Sciatic nerve (tissue), 2 donors: ENCODE results near the gene SEPHS2. TPM values are rescaled to one million over a fixed set of nuclear protein-coding genes. Genes with fewer than 3 reads are reported as not detected.
"Not testable (repeated sequence)": the region's sequence is repeated elsewhere in the genome, so short reads cannot be mapped to it uniquely, and the experiment has no call there.

ENCODE experiments used
- ATAC-seq: fragments of 200-7000 bp; cut with Tn5 transposase; one replicate; pipeline ENCODE4 v1.9.1; 2020; ENCODE audit warnings: mild to moderate bottlenecking, moderate library complexity
- DNase-seq: peaks from one replicate; pipeline ENCODE4 v3.0.0-alpha.2; 2020; ENCODE audit warnings: low spot score
- intact Hi-C: fragments of 100-400 bp; cut with DNase I; formaldehyde crosslinking; loops from one replicate; pipeline ENCODE4 v1.14.2; 2022
- total RNA-seq: library from RNA; stranded (reverse); fragmentation: NEBNext Ultra II Directional; extraction: Animal tissue kit (Norgen Biotek cat#: 25700); gene quantifications from one replicate; pipeline ENCODE4 v1.2.1, GENCODE V29; 2021
- donor health status: DM: no; HTN: no; CAD: no.
- donor health status: DM: no; HTN: no; CAD: no.

Gene SEPHS2, protein sequence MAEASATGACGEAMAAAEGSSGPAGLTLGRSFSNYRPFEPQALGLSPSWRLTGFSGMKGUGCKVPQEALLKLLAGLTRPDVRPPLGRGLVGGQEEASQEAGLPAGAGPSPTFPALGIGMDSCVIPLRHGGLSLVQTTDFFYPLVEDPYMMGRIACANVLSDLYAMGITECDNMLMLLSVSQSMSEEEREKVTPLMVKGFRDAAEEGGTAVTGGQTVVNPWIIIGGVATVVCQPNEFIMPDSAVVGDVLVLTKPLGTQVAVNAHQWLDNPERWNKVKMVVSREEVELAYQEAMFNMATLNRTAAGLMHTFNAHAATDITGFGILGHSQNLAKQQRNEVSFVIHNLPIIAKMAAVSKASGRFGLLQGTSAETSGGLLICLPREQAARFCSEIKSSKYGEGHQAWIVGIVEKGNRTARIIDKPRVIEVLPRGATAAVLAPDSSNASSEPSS
- total RNA-seq: 25.2 TPM

DNA sequence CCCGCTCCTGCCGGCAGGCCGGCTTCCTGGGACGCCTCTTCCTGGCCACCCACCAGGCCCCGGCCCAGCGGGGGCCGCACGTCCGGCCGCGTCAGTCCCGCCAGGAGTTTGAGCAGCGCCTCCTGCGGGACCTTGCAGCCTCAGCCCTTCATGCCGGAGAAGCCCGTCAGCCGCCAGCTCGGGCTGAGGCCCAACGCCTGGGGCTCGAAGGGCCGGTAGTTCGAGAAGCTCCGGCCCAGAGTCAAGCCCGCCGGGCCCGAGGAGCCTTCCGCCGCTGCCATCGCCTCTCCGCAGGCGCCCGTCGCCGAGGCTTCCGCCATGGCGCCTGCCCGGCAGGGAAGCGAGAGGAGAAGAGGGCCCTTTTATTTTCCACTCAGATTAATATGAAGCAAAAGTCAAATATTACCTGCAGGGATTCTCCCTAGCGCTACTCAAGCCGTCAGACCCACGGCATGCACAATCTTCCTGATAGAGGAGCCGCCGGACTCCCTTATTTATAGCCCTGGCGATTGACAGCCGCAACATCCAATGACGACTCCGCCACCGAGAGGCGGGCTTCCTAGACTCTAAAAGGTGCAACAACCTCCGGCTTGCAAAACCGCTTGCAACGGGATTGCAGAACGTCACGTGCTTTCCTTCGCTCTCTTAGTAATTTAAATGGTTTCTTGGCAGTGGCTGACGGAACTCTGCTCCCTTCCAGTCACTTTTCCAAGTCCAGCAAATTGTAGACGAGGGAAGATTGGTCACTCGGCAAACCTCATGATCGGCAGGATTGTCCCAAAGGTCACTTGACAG, at the start of gene SEPHS2:
SEPHS2 (minus strand) TSS at position 467 of the 795 bp plus-strand sequence; CDS start at position 320, 147 bp downstream.
- peak; percentile 97 for ATAC-seq
- intact Hi-C loops: loop anchor here (10.0 kb wide), 1 partner anchor 49 kb away; no protein-coding TSS in a partner anchor
- peak; percentile 98 for DNase-seq

DNA sequence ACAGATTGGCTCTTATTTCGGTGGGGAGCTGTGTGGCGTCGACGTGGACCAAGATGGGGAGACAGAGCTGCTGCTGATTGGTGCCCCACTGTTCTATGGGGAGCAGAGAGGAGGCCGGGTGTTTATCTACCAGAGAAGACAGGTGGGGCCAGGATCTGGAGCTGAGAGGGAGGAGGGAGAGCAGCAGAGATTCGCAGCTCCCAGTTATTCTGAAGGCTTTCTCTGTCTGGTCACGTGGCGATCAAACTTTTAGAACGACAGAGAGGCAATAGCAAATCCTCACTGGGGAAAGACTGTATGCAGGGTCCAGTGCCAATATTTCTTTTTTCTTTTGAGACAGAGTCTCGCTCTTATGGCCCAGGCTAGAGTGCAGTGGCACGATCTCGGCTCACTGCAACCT, 49.0 kb upstream of the SEPHS2 start:
- ATAC-seq (no peak), DNase-seq (no peak)
- intact Hi-C loops: loop anchor here (10.0 kb wide), 1 partner anchor 50 kb away; the partner anchor contains the start of gene SEPHS2

DNA sequence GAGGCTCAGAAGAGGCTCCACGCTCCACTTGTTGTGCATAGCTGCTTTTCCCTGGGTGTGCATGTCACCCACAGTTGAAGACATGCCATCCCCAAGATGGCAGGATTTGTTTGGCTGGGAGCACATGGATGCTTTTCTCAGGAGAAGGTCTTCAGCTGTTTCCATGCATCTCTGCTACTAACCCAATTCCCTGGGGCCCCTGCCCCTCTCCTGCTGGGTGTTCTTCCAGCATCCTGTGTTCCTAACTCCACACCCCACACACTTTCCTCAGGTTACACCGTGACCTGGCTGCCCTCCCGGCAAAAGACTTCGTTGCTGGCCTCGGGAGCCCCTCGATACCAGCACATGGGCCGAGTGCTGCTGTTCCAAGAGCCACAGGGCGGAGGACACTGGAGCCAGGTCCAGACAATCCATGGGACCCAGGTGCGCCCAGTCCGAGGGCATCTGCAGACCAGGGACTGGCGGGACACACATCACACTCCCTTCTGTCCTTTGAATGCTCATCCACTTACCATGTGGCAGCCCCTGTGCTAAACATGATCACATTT, 48.3 kb upstream of the SEPHS2 start:
- DNase-seq (no peak), ATAC-seq (no peak)

DNA sequence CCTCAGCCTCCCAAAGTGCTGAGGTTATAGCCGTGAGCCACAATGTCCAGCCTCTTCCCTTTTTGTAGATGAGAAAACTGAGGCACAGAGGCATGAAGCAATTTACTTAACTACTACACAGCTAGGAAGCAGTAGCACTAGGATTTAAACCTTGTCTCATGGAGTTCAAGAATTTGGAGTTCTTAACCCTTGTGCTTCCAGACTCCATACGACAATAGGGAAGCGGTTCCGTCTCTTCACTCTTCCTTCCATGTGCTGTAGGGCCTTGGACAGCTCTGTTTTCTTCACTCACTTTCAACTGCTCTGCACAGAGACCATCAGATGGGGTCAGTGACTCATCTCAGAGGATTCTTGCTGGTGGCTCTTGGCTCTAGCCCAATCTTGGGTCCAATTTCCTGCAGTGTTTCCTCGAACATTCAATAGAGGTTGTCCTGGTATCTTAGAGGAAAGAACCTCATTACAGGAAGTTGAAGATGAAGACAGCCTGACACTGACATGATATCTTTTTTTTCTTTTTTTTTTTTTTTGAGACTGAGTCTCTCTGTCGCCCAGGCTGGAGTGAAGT, 46.2 kb upstream of the SEPHS2 start:
- intact Hi-C loops: loop anchor here (10.0 kb wide), 1 partner anchor 47 kb away; the partner anchor contains the start of gene SEPHS2
- no peak for ATAC-seq
- DNase-seq: no peak

More for the DNA sequence above, 48.3 kb upstream of the SEPHS2 start:
- intact Hi-C loops: loop anchor here (10.0 kb wide), 1 partner anchor 49 kb away; the partner anchor contains the start of gene SEPHS2

DNA sequence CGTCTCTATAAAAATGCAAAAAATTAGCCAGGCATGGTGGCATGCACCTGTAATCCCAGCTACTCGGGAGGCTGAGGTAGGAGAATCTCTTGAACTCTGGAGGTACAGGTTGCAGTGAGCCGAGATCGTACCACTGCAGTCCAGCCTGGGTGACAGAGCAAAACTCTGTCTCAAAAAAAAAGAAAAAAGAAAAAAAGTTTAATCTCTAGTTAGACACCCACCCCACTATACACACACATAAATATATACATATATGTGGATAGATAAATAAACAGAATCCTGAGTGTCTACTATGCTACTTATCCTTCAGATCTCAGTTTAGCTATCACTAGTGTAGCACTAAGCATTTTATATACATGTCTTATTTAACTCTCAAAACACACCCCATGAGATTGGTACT, 45.6 kb upstream of the SEPHS2 start:
- no peak for ATAC-seq
- intact Hi-C loops: loop anchor here (10.0 kb wide), 1 partner anchor 46 kb away; the partner anchor contains the start of gene SEPHS2
- DNase-seq: no peak

DNA sequence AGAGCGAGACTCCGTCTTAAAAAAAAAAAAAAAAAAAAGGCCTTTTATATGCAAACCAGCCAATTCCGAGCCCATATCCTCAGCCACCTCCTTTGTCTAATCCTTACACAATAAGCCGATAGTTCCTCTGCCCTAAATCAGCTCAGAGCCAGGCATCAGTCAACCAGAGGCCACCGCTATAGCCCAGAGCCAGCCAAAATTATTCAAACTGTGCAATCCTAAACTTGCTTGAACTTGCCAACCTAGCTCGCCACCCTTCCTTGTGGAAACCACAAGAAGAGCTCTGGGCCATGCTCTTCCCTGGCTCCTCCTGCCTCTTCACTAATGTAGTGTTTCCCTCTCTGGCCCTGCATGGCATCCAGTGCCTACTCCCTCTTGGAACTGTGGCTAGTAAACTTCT, 44.5 kb upstream of the SEPHS2 start:
- intact Hi-C loops: loop anchor here (10.0 kb wide), 1 partner anchor 45 kb away; the partner anchor contains the start of gene SEPHS2
- no peak for DNase-seq
- ATAC-seq: peak; percentile 20

DNA sequence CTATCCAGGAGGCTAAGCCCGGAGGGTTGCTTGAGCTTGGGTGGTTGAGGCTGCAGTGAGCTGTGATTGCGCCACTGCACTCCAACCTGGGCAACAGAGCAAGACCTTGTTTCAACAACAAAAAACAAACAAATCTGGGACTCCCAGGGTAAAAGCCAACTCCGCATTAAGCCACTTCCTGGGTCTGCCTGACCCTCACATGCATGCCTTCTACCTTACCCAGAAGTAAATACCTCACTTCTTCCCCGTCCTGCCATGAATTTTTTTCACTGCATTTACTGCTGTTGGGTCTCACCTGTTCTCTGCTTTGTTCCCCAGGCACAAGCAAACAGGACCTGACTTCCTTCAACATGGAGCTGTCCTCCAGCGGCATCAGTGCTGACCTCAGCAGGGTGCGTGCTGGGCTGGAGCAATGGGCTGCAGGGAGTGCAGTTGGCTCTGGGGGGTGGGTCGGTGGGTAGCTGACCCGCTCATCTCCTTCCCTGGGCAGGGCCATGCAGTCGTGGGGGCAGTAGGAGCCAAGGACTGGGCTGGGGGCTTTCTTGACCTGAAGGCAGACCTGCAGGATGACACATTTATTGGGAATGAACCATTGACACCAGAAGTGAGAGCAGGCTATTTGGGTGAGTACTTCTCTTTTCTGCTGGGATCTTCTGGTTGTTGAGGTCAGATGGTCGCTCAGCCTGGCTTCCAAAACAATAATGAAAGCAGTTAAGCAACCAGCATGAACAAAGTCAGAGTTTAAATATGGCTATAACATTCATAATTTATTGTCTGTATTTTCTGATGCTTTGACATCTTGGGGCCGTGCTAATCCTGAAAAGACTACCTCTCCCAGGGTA, 43.3 kb upstream of the SEPHS2 start:
- intact Hi-C loops: no loop called here
- ATAC-seq (no peak), DNase-seq (no peak)

DNA sequence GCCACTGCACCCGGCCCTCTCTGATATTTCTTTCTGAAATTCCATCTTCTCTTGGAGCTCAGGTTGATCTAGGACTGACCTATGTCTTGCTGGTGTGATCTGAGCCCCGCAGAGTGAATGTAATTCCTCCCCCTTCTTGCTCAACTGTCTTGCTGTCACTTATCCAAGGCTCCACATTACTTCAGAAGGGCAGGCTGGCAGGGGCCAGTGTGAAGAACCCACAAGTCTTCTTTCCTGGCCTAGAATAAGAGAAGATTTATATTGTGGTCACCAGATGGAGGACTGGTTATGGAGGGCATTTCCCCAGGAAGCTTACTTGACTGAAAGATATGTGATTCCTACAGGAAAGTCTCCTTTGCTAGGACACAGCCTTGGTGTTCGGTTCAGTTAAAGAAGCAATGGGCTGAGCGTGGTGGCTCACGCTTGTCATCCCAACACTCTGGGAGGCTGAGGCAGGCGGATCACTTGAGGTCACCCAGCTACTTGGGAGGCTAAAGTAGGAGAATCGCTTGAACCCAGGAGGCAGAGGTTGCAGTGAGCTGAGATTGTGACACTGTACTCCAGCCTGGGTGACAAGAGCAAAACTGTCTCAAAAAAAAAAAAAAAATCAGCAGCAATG, 40.3 kb upstream of the SEPHS2 start:
- intact Hi-C loops: no loop called here

DNA sequence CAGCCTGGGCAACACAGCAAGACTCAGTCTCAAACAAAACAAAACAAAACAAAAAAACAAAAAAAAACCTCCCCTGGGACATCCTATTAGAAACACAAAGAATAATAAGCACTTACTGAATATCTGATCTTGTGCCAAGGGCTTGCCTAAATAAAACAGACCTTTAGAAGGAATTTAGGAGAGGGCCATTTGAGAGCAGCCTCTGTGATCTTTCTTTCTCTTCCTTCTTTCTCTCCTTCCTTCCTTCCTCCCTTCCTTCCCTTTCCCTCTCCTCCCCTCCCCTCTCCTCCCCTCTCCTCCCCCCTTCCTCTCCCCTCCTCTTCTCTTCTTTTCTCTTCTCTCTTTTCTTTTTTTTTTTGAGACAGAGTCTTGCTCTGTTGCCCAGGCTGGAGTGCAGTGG, 39.2 kb upstream of the SEPHS2 start:
- ATAC-seq (no peak), DNase-seq (no peak)
- intact Hi-C loops: no loop called here

More for the DNA sequence above, 40.3 kb upstream of the SEPHS2 start:
- ATAC-seq (no peak), DNase-seq (no peak)

DNA sequence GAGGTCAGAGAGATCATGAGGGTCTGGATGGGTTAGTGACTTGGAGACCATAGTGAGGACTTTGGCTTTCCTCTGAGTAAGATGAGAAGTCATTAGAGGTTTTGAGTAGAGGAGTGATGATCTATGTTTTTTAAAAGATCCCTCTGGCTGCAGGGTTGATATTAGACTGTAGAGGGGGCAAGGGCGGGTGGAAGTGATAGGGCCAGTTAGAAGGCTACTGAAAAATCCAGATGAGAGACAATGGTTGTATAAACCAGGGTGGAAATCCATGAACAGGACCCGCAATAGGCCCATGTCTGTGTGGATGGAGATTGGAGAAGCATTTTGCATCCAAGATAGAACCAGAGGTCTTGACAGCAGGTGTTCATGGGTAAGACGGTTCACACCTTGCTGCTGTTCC, 36.7 kb upstream of the SEPHS2 start:
- intact Hi-C loops: no loop called here
- no peak for ATAC-seq
- DNase-seq: no peak

DNA sequence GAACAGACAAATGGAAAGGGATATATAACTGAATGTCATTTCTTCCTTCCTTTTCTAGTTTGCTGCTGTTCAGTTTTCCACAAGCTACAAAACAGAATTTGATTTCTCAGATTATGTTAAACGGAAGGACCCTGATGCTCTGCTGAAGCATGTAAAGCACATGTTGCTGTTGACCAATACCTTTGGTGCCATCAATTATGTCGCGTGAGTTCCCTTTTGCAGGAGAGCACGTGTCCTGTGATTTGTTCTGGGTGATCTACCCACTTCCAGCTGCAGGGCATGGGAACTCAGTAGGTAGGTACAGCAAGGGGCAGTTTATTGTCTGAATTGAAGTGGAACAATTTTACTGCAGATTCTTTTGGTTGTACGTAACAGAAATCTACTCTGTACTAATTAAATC, 35.7 kb upstream of the SEPHS2 start:
- no peak for ATAC-seq
- intact Hi-C loops: no loop called here
- no peak for DNase-seq

DNA sequence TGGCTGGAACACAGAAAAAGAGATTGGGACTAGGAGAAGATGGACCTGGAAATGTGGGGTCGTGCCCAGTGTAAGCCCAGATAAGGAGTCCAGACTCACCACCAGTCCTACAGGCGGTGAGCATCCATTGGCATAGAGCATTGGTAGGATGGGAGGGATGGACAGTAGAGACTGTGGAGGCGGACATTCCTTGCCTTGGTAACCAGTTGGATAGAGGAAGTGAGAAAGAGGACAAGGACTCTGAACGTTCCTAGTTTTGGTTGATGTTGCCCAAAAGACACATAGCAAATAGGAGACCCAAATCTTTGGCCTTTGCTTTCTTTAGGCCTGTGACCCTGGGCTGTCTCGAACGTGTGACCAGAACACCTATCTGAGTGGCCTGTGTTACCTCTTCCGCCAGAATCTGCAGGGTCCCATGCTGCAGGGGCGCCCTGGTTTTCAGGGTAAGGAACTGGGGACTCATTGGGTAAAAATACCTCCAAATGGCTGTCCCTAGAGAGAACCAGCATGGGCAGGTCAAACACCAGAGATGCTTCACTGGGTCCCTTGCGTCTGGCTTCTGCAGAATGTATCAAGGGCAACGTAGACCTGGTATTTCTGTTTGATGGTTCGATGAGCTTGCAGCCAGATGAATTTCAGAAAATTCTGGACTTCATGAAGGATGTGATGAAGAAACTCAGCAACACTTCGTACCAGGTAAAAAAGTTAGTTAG, 33.2 kb upstream of the SEPHS2 start:
- DNase-seq (no peak), ATAC-seq (no peak)
- intact Hi-C loops: no loop called here

DNA sequence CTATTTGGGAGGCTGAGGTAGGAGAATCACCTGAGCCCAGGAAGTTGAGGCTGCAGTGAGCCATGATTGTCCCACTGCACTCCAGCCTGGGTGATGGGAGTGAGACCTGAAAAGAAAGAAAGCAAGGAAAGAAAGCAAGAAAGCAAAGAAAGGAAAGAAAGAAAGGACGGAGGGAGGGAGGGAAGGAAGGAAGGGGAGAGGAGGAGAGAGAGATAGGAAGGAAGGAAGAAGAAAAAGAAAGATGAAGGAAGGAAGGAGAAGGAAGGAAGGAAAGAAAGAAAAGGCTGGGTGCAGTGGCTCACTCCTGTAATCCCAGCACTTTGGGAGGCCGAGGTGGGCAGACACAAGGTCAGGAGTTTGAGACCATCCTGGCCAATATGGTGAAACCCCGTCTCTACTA, 32.1 kb upstream of the SEPHS2 start:
- ATAC-seq, DNase-seq, intact Hi-C loops: not testable (repeated sequence)

DNA sequence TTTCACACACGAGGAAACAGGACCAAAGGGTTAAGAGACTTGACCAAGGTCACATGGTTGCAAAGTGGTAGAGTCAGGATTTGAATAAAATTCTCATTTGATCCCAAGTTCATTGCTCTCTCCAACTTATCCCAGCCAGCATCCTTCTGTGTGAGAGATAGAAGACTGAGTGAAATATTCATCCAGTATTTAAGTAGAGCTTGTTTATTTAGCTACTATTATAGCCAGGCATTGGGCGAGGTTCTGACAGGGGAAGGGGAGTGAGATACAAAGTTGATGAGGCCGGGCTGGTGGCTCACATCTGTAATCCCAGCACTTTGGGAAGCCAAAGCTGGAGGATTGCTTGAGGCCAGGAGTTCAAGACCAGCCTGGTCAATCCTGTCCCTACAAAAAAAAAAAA, 31.3 kb upstream of the SEPHS2 start:
- no peak for DNase-seq
- no peak for ATAC-seq
- intact Hi-C loops: no loop called here

DNA sequence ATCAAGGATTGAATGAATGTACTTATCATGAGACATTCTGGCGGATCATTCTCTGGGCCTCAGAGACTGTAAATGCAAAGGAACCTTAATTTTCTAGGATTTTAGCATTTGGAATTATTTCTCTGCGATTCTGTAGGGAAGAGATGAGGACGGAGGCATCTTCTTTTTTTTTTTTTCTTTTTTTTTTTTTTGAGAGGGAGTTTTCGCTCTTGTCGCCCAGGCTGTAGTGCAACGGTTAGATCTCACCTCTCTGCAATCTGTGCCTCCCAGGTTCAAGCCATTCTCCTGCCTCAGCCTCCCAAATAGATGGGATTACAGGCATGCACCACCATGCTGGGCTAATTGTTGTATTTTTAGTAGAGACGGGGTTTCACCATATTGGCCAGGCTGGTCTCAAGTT, 29.0 kb upstream of the SEPHS2 start:
- intact Hi-C loops: no loop called here
- no peak for DNase-seq
- ATAC-seq: no peak

DNA sequence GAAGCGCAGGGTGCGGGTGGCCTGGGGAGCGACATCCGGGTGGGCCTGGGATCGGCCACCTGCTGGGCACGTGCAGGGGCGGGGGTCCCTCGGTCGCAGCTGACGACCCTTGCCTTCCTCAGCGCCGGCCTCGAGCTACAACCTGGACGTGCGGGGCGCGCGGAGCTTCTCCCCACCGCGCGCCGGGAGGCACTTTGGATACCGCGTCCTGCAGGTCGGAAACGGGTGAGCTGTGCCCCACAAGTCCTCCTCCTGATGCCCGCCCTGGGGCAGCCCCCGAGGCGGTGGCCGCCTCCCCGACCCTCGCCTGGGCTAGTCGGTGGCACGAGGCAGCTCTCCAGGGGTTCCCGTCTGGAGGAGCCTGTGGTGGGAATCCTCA, 28.4 kb upstream of the SEPHS2 start:
- intact Hi-C loops: no loop called here
- ATAC-seq (no peak), DNase-seq (no peak)
